ENCODE results near the gene TMEM95. TPM values are rescaled to one million over a fixed set of nuclear protein-coding genes. Genes with fewer than 3 reads are reported as not detected.

TMEM95 gene
- total RNA-seq, 3 donors from 2014 or later, result 0.26 TPM; not detected in 2

DNA sequence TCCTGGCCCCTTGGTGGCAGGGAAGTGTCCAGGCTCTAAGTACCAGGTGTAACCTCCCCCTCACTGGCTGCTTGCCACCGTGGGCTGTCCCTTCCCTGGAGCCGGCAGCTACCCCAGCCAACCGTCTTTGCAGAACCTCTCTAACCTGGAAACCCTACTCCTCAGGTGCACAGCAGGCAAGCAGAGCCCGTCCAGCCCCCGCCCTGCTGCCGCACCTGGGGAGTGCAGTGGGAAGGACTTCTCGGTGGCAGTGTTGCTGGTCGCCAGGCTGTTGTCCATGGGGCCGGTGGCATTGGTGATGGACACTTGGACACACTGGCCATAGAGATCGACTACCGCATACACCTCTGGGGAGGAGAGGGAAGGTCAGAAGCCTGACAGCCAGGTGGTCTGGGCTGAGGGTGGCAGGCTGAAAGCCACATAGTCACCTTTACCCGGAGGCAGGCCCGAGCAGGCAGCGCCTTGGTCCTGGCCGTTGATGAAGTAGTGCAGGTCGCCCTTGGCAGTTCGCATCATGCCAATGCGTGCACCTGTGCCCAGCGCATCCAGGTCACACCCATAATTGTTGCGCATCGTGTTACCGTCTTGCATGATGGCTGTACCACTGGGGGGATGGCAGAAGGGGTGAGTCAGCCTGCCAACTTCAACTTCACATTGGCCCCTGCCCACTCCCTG lies 32.3 kb upstream of the TMEM95 start:
- no peaks in the 10 kb centered on the region for H3K9me3 ChIP-seq
- no peak overlapping the region for H3K4me3 ChIP-seq
- TF ChIP-seq, protein P1, sequence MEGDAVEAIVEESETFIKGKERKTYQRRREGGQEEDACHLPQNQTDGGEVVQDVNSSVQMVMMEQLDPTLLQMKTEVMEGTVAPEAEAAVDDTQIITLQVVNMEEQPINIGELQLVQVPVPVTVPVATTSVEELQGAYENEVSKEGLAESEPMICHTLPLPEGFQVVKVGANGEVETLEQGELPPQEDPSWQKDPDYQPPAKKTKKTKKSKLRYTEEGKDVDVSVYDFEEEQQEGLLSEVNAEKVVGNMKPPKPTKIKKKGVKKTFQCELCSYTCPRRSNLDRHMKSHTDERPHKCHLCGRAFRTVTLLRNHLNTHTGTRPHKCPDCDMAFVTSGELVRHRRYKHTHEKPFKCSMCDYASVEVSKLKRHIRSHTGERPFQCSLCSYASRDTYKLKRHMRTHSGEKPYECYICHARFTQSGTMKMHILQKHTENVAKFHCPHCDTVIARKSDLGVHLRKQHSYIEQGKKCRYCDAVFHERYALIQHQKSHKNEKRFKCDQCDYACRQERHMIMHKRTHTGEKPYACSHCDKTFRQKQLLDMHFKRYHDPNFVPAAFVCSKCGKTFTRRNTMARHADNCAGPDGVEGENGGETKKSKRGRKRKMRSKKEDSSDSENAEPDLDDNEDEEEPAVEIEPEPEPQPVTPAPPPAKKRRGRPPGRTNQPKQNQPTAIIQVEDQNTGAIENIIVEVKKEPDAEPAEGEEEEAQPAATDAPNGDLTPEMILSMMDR (IDR thresholded peaks at IDR 0.05), result no peak
- H3K36me3 ChIP-seq (ENCODE audit: low read depth), result peaks cover 5% of the 10 kb centered on the region
- no peaks in the 10 kb centered on the region for H3K4me1 ChIP-seq (ENCODE audit: low read depth)
- DNase-seq (no peak), ATAC-seq (no peak)
- intact Hi-C loops (cut with DNase I, micrococcal nuclease), result no loop called here

DNA sequence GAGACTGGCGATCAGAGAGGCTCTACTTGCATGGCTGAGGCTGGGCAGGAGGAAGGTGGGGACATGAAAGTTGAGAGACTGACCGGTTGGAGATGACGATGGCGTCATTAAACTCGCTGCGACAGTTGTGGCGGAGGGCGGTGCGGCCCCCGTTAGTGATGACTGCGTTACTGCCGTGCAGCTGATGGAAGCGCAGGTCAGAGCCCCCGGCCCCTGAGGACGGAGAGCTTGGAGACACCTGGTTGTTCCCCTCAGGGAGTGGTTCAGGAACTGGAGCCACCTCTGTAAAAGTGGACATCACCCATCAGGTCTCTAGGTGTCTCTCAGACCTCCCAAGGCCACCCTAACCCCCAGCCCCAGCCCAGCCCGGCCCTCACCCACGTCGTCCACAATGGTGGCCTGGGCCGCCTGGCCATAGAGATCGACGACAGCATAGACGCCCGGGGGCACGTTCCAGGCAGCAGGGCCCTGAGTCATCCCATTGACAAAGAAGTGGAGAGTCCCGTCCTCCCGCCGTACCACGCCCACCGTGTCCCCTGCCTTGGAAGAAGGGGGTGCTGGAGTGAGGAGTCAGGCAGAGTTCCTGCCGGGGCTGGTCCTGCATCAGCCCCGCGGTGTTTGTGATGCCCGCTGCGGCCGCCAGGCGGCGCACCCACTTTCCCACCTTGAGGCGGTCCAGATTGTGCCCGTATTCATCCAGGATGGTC lies 31.1 kb upstream of the TMEM95 start:
- peak; percentile 46 for ATAC-seq
- H3K4me3 ChIP-seq, result no peak overlapping the region
- H3K4me1 ChIP-seq (ENCODE audit: low read depth), result peaks cover 9% of the 10 kb centered on the region
- peak in 2 of 3 donors; percentile 80 to 81 for DNase-seq
- intact Hi-C loops (cut with DNase I, micrococcal nuclease), result no loop called here
- TF ChIP-seq, protein P1 (IDR thresholded peaks at IDR 0.05), result peak; percentile 73
- H3K9me3 ChIP-seq, result no peaks in the 10 kb centered on the region
- H3K36me3 ChIP-seq (ENCODE audit: low read depth), result peaks cover 5% of the 10 kb centered on the region

DNA sequence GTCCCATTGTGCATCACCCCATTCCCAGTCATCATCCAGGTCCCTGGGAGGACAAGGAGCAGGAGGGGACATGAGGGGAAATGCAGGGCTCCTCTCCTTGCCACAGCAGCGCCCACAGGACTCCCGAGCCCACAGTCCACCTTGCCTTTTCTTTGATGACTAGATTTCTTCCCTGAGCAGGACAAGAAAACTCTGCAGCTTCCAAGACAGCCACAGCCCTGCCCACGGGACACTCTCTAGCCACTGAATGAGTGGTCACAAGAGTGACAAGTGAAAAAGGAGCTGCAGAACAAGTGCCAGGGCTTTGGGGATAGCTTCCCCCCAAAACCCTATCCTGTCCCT lies 30.5 kb upstream of the TMEM95 start:
- ATAC-seq (no peak), DNase-seq (no peak)
- H3K4me1 ChIP-seq (ENCODE audit: low read depth), result peaks cover 9% of the 10 kb centered on the region
- H3K36me3 ChIP-seq (ENCODE audit: low read depth), result peaks cover 8% of the 10 kb centered on the region
- no peaks in the 10 kb centered on the region for H3K9me3 ChIP-seq
- intact Hi-C loops (cut with DNase I, micrococcal nuclease), result no loop called here
- TF ChIP-seq, protein P1 (IDR thresholded peaks at IDR 0.05), result no peak
- H3K4me3 ChIP-seq, result no peak overlapping the region

DNA sequence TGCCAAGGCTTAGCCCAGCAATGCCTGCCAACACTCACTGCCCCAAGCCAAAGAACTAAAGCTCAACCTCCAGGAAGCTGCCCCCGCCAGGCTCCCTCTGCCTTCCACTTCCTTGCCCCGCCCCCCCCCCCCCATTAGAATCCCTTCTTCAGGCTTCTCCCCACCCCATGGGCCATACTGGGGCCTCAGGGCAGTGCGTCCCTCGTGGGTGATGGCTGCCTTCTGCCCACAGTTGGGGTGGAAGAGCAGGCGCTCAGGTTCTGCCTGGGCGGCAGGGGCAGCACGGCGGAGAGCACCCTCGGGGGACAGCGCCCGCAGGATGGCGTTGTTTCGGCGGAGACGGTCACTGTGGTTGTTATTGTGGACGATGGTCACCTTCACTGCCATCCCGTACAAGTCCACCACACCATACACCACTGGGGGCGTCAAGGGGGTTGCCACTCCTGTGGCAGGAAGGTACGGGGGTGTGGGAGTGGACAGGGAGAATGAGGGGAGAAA lies 29.9 kb upstream of the TMEM95 start:
- no peak for DNase-seq
- intact Hi-C loops (cut with DNase I, micrococcal nuclease), result no loop called here
- H3K36me3 ChIP-seq (ENCODE audit: low read depth), result peaks cover 8% of the 10 kb centered on the region

DNA sequence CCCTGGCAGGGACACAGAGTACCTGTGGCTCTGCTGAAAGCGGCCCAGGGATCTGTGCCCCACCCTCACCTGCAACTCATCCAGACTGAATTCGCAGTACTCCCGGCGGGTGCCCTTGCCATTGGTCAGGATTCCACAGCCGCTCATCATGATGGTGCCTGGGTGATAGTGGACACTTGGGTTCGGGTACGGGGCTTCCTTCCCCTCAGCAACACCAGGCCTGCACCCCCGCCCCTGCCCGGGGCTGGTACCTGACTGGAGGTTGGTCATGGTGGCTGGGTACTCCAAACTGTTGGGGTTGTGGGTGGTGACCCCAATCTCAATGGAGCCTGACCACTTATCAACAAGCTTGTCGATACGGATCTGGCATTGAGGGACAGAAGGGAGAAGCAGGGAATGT lies 28.8 kb upstream of the TMEM95 start:
- Histone ChIP-seq H3K4me1 (ENCODE audit: low read depth) (peaks cover 12% of the 10 kb centered on the region), H3K4me3 (no peak overlapping the region), H3K36me3 (ENCODE audit: low read depth) (peaks cover 8% of the 10 kb centered on the region), H3K9me3 (no peaks in the 10 kb centered on the region)
- TF ChIP-seq, protein P1 (IDR thresholded peaks at IDR 0.05), result no peak
- intact Hi-C loops (cut with DNase I, micrococcal nuclease), result no loop called here
- no peak for DNase-seq
- no peak for ATAC-seq

More for the DNA sequence above, 29.9 kb upstream of the TMEM95 start:
- TF ChIP-seq, protein P1 (IDR thresholded peaks at IDR 0.05), result no peak
- Histone ChIP-seq H3K4me1 (ENCODE audit: low read depth) (peaks cover 9% of the 10 kb centered on the region), H3K9me3 (no peaks in the 10 kb centered on the region), H3K4me3 (no peak overlapping the region)
- ATAC-seq, result no peak
